Measurements from ENCODE around the gene CLK3.

CLK3 gene

DNA sequence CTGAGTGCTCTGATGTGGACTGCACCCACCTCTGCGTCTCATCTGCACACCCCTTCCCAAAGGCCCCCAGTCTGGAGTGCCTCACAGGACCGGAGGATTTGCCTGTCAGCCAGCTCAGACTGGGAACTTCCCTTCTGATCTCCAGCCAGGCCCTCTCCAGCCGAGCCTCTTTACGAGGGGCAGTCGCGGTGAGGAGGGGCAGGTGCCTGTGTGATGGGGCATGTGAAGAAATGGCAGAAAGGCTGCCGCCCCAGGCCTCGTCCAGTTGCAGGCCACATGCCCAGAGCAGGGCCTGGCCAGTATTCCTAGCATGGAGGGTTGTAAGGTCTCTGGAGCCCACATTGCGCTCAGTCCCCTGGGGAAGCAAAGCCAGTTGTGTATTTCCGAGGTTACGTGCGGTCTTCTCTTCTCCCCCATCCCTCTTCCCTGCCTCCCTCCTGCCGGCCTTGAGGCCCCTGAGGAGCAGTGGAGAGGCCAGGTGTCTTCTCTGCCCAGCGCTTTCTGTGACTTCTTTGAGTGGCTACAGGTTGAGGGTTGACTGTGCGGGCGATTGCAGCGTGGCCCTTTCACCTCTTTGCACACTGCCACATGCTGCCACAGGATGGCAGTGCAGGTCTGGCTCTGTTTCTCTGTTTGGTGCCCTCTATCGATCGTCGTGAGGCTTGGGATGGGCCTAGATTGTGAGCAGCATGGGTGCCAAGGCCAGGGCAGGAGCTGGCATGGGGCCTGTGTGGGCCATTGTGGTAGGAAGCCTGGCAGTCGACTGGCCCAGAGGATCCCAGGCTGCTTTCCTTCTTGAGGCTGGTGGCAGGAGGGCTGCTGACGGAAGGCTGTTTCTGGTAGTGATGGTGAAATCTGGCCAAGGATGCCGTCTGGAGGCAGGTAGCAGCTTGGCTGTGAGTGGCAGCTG is 5.3 kb downstream of the CLK3 start:
- Histone ChIP-seq H3K36me3 (ENCODE audit: low read depth) (peaks cover 72% of the 10 kb centered on the region), H3K4me1 (ENCODE audit: insufficient read depth, poor library complexity, severe bottlenecking) (peaks cover 8% of the 10 kb centered on the region), H3K4me3 (ENCODE audit: severe bottlenecking) (no peak overlapping the region), H3K27ac (ENCODE audit: poor library complexity, severe bottlenecking) (no peak overlapping the region), H3K9me3 (ENCODE audit: severe bottlenecking) (no peaks in the 10 kb centered on the region), H3K27me3 (ENCODE audit: insufficient read depth, poor library complexity, severe bottlenecking) (no peaks in the 10 kb centered on the region)
- peak; percentile 62 for ATAC-seq (ENCODE audit: low read depth)
- TF ChIP-seq CTCF (IDR thresholded peaks at IDR 0.05; ENCODE audit: poor library complexity, severe bottlenecking) = peak; percentile 98
- no peak for DNase-seq (ENCODE audit: low spot score)

- H3K36me3 ChIP-seq (ENCODE audit: low read depth) = peaks cover 78% of the 10 kb centered on the region
Observed at GRCh38 chr15:74621546-74621920, 5.9 kb downstream of the CLK3 start.

DNA sequence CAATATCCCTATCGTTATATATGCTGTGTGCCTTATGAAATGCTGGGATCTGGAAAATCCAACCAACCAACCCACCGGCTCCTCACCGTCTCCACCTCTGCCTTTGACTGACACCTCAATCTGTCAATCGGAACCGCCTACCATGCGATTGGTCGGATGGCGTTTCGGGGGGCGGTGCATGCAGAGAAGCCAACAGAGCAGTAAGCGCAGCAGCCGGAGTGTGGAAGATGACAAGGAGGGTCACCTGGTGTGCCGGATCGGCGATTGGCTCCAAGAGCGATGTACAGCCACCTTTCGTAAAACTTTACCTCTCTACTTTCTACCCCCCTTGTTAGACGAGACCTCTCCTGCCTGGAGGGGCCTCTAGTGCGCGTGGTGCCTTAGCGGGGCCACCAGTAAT is 6.3 kb downstream of the CLK3 start:
- no peak for TF ChIP-seq CTCF (IDR thresholded peaks at IDR 0.05; ENCODE audit: poor library complexity, severe bottlenecking)
- Histone ChIP-seq H3K27me3 (ENCODE audit: insufficient read depth, poor library complexity, severe bottlenecking) (no peaks in the 10 kb centered on the region), H3K9me3 (ENCODE audit: severe bottlenecking) (no peaks in the 10 kb centered on the region), H3K4me1 (ENCODE audit: insufficient read depth, poor library complexity, severe bottlenecking) (peaks cover 7% of the 10 kb centered on the region), H3K4me3 (ENCODE audit: severe bottlenecking) (no peak overlapping the region), H3K36me3 (ENCODE audit: low read depth) (peaks cover 82% of the 10 kb centered on the region), H3K27ac (ENCODE audit: poor library complexity, severe bottlenecking) (no peak overlapping the region)
- ATAC-seq (ENCODE audit: low read depth) (no peak), DNase-seq (ENCODE audit: low spot score) (no peak)

More at GRCh38 chr15:74621546-74621920, 5.9 kb downstream of the CLK3 start:
- DNase-seq (ENCODE audit: low spot score) (no peak), ATAC-seq (ENCODE audit: low read depth) (no peak)
- Histone ChIP-seq H3K4me1 (ENCODE audit: insufficient read depth, poor library complexity, severe bottlenecking) (peaks cover 8% of the 10 kb centered on the region), H3K27me3 (ENCODE audit: insufficient read depth, poor library complexity, severe bottlenecking) (no peaks in the 10 kb centered on the region), H3K9me3 (ENCODE audit: severe bottlenecking) (no peaks in the 10 kb centered on the region), H3K27ac (ENCODE audit: poor library complexity, severe bottlenecking) (no peak overlapping the region), H3K4me3 (ENCODE audit: severe bottlenecking) (no peak overlapping the region)
- TF ChIP-seq CTCF (IDR thresholded peaks at IDR 0.05; ENCODE audit: poor library complexity, severe bottlenecking) = no peak

GRCh38 chr15:74622758-74623157 is 7.1 kb downstream of the CLK3 start:
- Histone ChIP-seq H3K9me3 (ENCODE audit: severe bottlenecking) (no peaks in the 10 kb centered on the region), H3K36me3 (ENCODE audit: low read depth) (peaks cover 90% of the 10 kb centered on the region), H3K4me3 (ENCODE audit: severe bottlenecking) (no peak overlapping the region), H3K27me3 (ENCODE audit: insufficient read depth, poor library complexity, severe bottlenecking) (no peaks in the 10 kb centered on the region), H3K4me1 (ENCODE audit: insufficient read depth, poor library complexity, severe bottlenecking) (no peaks in the 10 kb centered on the region), H3K27ac (ENCODE audit: poor library complexity, severe bottlenecking) (no peak overlapping the region)
- no peak for TF ChIP-seq CTCF (IDR thresholded peaks at IDR 0.05; ENCODE audit: poor library complexity, severe bottlenecking)
- no peak for DNase-seq (ENCODE audit: low spot score)
- ATAC-seq (ENCODE audit: low read depth) = no peak

GRCh38 chr15:74624020-74624602 is 8.5 kb downstream of the CLK3 start:
- peaks cover 100% of the 10 kb centered on the region for H3K36me3 ChIP-seq (ENCODE audit: low read depth)
- TF ChIP-seq CTCF (IDR thresholded peaks at IDR 0.05; ENCODE audit: poor library complexity, severe bottlenecking) = no peak

More at GRCh38 chr15:74624020-74624602, 8.5 kb downstream of the CLK3 start:
- no peak for DNase-seq (ENCODE audit: low spot score)
- H3K27ac ChIP-seq (ENCODE audit: poor library complexity, severe bottlenecking) = no peak overlapping the region
- no peak overlapping the region for H3K4me3 ChIP-seq (ENCODE audit: severe bottlenecking)
- H3K4me1 ChIP-seq (ENCODE audit: insufficient read depth, poor library complexity, severe bottlenecking) = no peaks in the 10 kb centered on the region
- H3K27me3 ChIP-seq (ENCODE audit: insufficient read depth, poor library complexity, severe bottlenecking) = no peaks in the 10 kb centered on the region
- no peaks in the 10 kb centered on the region for H3K9me3 ChIP-seq (ENCODE audit: severe bottlenecking)
- no peak for ATAC-seq (ENCODE audit: low read depth)
